GM21423 (cell line): ENCODE data around the gene PRIMPOL.
"Not testable (repeated sequence)": the region's sequence is repeated elsewhere in the genome, so short reads cannot be mapped to it uniquely, and the experiment has no call there.

Experiments used
- ATAC-seq: cut with Tn5 transposase; IDR thresholded peaks from one replicate; pipeline ENCODE4 v1.9.1; 2021; ENCODE audit warnings: mild to moderate bottlenecking, moderate library complexity; ENCODE audit not compliant: unreplicated experiment

Gene PRIMPOL

DNA sequence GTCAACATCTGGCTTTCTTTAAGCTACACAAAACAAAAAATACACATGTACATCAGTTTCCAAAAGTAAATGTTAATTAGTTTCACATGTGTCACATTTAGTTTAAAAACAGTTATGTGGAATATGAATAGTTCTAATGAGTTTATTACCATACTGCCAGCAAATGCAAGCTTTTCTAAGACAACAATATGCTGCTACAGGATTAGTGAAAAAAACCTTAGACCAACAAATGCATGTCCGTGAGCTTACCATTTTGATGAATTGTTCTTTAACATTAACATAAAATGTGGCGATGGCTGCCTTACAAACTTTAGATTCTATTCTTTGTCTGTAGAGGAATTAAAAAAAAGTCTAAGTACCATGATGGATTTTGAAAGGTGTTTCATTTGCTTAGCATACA lies 52.6 kb downstream of the PRIMPOL start:
- no peak for ATAC-seq

DNA sequence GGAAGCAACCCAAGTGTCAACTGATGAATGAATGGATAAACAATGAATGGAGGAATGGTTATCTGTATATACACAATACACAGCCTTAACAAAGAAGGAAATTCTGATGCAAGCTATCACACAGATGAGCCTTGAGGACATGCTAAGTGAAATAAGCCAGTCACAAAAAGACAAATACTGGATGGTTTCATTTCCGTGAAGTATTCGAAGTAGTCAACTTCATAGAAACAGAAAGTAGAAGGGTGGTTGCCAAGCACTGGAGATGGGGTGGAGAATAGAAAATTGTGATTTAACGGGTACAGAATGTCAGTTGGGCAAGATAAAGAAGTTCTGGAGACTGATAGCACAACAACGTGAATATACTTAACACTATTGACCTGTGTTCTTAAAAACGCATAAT lies 56.2 kb downstream of the PRIMPOL start:
- no peak for ATAC-seq

DNA sequence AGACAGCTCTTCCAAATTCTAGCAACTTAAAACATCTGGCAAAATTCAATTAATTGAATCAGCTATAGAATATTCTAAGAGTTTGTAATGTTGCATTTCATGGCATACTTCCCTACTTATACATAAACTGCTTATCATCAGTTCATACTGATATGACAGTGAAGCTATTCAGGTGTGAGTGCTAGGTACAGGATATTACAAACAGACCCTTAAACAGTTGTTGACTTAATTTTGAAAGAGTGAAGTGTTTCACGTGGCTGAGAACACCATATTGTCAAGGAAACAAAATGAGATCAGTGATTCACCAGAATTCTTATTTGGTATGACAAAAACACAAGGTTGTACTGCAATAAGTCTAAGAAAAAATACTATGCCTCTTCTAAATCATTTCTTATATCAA lies 56.9 kb downstream of the PRIMPOL start:
- ATAC-seq, result no peak

DNA sequence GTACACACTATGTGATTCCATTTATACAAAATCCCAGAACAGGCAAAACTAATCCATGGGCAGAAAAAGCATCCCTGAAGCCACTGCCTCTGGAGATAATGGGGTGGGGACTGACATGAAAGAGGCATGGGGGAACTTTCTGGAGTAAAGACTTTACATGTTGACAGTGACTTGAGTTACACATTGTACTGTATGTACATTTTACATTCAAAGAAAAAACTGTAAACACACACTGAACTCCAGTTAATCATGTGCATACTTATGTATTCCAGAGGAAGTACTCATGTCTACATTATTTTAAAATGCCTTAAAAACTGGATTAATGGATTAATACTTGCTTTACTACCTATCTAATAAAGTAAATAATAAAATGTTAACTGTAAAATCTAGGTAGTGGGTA lies 62.8 kb downstream of the PRIMPOL start:
- ATAC-seq, result no peak

DNA sequence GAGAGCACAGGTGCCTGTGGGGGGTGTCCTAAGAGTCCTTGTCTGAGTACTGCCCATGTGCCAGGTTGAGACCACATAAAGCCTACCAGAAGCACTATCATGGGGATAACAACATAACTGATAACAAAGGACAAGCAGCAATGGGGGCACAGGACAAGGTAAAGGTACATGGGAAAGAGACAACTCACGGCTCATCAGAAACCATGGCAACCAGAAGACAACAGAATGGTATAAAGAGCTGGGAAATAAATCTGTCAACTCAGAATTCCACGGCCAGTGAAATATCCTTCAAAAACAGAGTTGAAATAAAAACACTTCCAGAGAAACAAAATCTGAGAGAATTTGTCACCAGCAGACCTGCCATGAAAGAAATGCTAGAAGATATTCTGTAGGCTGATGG lies 64.3 kb downstream of the PRIMPOL start:
- ATAC-seq, result no peak

DNA sequence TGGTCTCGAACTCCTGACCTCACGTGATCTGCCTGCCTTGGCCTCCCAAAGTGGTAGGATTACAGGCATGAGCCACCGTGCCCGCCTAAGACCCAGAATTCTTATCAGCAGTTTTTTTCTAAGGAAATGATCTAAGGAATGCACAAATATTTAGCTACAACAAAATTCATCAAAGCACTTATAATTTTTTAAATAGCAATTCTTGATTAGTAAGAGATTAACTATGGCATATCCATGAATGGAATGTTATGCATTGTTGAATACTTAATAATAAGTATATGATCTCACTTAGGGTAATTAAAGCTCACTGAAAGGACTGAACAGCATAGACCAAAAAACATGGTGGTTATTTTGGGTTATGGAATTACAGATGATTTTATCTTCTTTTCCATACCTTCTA lies 66.0 kb downstream of the PRIMPOL start:
- no peak for ATAC-seq

DNA sequence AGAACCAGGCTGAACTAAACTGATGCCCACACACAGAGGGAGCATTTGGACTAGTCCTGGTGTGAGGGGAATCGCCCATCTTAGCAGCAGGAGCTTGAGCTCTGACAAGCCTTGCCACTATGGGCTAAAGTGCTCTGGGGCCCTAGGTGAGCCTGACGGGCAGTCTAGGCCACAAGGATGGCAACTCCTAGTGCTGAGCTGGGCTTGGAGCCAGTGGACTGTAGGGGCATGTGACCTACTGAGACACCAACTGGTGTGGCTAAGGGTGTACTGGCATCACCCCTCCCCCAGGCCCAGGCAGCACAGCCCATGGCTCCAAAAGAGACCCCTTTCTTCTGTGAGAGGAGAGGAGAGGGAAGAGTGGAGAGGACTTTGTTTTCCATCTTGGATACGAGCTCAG lies 69.9 kb downstream of the PRIMPOL start:
- no peak for ATAC-seq

DNA sequence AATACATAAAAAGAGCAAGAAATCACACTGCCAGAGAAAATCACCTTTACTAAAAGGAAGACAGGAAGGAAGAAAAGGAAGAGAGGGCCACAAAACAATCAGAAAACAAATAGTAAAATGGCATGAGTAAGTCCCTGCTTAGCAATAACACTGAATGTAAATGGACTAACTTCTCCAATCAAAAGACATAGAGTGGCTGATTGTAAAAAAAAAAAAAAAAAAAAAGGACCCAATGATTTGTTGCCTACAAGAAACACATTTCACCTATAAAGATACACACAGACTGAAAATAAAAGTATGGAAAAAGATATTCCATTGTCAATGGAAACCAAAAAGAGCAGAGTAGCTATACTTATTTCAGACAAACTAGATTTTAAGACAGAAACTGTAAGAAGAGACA lies 71.7 kb downstream of the PRIMPOL start:
- no peak for ATAC-seq

DNA sequence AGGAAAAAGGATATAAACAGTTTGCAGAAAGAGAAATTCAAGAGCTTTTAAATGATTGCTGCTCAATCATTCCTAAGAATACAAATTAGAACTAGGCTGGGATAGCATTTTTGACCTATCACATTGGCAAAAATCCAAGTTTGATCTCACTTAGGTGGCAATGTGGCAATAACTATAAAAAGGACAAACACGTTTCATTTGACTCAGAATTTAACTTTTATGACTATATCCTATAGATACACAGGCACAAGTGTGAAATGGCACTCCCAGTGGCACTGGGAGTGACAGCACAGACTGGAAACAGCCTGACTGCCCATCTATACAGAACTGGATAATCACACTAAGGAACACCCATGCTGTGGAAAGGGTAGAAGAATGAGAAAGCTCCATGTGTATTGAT lies 73.3 kb downstream of the PRIMPOL start:
- ATAC-seq, result no peak

DNA sequence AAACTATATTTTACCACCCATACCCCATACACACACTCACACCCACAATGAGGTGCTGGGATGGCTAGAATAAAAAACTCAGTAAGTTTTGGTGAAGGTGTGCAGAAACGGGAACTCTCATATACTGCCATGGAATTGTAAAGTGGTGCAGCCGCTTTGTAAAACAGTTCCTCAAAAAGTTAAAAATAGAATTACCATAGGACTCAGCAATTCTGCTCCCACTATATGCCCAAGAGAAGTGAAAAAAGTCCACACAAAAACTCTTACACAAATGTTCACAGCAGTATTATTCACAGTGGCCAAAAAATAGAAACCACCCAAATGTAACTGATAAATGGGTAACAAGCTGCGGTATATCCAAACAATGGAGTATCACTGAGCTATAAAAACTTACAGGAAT lies 77.9 kb downstream of the PRIMPOL start:
- ATAC-seq, result no peak

DNA sequence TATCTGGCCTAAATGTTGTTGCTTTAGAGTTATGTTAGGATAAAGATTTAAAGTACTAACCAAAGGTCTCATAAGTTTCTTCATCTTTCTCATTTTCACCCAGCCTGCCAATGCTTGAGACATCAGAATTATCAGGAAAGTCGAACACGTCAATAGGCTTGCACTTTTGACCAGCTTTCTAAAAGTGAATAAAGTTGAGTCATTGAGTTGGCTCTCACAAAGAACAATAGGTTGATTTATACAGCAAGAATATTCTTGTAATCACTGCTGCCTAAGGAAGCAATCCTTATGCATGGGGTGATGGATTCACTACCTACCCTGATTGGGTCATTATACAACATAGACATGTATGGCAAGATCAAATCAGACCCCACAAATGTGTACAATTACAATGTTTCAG lies 79.3 kb downstream of the PRIMPOL start:
- ATAC-seq, result no peak

DNA sequence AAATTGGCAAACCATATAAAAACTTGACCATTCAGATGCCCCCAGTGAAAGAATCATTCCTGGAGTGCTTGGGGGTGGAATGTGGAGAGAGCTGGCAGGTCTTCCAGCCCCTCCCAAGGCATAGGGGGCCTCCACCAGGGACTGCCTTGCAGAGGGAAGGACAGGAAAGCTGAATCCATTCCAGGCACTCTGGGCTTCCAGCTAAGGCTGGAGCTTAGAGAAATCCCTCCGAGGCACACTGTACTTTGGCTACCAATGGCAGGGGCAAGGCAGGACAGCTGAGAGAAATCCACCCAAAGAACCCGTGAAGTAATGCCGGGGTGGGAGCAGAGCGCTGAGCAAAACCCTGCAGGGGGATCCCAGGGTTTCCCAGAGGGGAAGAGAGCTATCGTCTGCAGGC lies 80.4 kb downstream of the PRIMPOL start:
- no peak for ATAC-seq

DNA sequence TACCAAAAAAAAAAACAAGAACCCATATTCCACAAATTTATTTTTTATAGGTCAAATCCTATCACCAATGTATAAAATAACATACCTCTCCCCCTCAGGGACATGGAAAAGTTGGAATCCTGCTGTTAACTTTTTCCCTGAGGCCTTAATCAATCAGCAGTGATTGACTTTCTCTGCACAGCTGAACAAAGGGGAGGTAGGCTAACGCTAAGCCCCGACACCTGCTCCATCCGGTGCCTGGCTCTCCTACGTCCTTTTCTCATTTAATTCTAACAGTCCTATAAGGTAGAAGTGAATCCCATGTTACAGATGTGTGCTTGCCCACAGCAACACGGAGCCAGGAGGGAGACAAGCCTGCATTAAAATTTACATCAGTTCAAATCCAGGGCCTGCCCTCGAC lies 81.5 kb downstream of the PRIMPOL start:
- ATAC-seq, result no peak

DNA sequence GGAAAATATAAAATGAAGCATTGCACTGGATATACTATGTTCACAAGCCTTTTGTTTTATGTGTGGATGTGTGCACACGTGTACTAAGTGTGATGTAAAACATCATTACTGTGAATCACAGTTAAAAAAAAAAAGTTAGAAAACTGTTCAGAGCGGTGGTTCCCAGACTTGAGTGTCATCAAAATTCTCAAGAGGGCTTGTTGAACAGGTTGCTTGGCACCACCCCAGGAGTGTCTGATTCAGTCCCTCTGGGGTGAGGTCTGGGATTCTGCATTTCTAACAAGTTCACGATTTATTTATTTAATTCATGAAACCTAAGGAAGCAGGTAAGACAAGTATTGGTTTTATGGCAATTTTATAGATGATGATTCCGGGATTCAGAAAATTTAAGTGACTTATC lies 82.6 kb downstream of the PRIMPOL start:
- ATAC-seq, result no peak

DNA sequence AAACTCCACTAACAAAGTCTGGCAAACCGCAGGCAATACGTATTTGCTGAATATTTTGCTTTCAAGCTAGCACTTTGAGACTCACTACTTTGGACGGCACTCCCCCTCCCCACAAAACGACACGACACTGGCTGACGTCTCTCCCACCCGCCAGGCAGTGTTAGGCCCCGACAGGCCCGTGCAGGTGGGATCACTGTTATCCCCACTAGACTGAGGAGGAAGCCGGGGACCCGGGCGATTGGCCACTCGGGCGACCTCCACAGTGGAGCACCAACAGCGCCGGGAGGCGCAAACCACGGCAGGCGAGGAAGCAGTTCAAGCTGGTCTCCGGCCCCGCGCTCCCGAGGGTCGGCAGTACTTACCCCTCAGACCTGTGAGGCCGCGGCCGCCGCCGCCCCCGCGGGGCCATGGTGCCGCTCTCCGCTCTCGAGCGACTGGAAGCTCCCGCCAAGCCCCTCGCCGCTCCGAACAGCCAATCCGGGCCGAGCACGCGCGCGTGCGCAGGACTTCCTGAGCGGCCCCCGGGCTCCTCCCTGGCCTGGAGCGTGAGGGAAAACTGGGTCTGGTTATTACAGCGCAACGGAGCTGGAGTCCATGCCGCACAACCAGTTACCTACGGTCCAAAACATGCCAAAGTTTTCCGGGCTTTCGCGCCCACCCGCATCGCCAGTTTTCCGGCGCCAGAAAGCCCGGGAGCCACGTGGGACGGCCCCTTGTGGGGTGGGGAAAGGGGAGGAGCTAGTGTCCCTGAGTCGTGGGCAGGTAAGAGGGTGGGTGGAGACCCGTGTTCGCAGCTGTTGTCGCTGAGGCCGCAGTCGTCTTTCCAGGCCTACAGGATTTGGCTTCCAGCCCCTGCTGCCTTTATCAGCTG lies 84.4 kb downstream of the PRIMPOL start, which contains the start of gene CENPU:
Gene CENPU (minus strand): TSS at position 443 of the 871 bp plus-strand sequence. CDS start 34 bp downstream, at position 409.
- ATAC-seq, result peak; percentile 90

DNA sequence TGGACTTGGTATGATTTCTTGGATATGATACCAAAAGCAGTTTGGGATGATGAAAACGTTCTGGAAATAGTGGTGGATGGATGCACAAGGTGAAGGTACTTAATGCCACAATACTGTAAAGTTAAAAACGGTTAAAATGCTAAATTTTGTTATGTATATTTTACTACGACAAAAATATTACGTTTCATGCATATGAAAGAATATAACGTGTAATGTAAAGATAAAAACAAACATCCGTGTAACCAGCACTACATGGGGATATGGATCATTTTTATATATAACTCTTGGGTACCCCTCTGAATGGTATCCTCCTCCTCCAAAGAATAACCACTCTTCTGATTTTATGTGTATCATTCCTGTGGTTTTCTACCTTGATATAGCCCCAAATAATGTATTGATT lies 85.2 kb downstream of the PRIMPOL start:
- no peak for ATAC-seq

DNA sequence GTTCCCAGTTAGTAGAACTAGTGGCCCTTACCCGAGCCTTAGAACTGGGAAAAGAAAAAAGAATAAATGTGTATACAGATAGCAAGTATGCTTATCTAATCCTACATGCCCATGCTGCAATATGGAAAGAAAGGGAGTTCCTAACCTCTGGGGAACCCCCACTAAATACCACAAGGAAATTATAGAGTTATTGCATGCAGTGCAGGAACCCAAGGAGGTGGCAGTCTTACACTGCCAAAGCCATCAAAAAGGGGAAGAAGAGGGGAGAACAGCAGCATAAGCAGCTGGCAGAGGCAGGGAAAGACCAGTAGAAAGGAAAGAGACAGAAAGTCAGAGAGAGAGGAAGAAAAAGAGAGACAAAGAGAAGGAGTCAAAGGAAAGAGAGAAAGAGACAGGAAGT lies 90.0 kb downstream of the PRIMPOL start:
- ATAC-seq, result not testable (repeated sequence)

DNA sequence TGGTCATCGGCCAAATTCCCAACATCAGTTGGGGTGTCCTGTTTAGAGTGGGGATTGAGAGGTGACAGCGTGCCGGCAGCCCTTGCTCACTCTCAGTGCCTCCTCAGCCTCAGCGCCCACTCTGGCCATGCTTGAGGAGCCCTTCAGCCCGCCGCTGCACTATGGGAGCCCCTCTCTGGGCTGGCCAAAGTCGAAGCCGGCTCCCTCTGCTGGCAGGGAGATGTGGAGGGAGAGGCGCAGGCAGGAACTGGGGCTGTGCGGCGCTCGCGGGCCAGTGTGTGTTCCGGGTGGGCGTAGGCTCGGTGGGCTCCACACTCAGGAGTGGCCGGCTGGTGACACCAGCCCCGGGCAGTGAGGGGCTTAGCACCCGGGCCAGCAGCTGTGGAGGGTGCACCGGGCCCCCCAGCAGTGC lies 91.4 kb downstream of the PRIMPOL start:
- ATAC-seq, result no peak

DNA sequence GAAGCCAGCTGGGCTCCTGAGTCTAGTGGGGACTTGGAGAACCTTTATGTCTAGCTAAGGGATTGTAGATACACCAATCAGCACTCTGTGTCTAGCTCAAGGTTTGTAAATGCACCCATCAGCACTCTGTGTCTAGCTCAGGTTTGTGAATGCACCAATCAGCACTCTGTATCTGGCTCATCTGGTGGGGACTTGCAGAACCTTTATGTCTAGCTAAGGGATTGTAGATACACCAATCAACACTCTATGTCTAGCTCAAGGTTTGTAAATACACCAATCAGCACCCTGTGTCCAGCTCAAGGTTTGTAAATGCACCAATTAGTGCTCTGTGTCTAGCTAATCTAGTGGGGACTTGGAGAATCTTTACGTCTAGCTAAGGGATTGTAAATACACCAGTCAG lies 92.1 kb downstream of the PRIMPOL start:
- not testable (repeated sequence) for ATAC-seq

DNA sequence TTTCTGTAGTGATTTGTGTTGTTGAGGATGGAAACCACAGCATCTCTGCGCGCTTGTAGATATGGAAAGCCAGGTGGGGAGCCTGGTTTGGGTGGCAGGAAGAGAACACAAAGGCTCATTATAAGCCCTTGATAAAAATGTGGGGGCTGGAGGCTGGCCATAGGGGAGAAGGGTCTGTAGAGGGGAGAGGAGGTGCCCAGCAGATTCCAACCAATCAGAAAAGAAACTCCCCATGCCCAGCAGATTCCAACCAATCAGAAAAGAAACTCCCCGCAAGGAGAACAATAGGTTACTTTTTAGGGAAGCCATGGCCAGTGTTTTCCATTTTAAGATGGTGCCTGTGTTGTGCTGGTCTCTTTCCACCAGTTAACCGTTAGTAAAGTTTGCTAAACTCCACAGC lies 94.1 kb downstream of the PRIMPOL start:
- ATAC-seq, result no peak

DNA sequence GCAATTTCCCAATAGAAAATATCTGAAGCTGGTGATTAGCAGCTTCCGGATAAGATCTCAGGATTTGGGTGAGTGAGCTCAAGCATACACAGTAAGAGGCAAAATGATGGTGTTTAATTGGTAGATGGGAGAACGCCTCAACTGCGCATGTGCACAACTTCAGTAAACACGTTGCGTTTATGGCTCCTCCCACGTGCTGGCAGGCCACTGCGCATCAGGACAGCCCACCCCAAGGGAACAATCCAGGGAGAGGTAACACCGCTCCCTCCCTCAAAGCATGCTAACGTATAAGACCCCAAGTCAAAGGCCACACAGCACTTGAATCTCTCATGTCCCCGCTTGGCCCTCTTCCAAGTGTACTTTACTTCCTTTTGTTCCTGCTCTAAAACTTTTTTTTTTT lies 94.7 kb downstream of the PRIMPOL start:
- no peak for ATAC-seq
